ENCODE data around the gene LRIG1. TPM values are rescaled to one million over a fixed set of nuclear protein-coding genes. Genes with fewer than 3 reads are reported as not detected.

The LRIG1 gene
- total and polyA plus RNA-seq, 2 of the 8 experiments (the other 6 are each of a cell fraction or from before 2014, with no cell fraction given), result 78.1 to 88.7 TPM

DNA sequence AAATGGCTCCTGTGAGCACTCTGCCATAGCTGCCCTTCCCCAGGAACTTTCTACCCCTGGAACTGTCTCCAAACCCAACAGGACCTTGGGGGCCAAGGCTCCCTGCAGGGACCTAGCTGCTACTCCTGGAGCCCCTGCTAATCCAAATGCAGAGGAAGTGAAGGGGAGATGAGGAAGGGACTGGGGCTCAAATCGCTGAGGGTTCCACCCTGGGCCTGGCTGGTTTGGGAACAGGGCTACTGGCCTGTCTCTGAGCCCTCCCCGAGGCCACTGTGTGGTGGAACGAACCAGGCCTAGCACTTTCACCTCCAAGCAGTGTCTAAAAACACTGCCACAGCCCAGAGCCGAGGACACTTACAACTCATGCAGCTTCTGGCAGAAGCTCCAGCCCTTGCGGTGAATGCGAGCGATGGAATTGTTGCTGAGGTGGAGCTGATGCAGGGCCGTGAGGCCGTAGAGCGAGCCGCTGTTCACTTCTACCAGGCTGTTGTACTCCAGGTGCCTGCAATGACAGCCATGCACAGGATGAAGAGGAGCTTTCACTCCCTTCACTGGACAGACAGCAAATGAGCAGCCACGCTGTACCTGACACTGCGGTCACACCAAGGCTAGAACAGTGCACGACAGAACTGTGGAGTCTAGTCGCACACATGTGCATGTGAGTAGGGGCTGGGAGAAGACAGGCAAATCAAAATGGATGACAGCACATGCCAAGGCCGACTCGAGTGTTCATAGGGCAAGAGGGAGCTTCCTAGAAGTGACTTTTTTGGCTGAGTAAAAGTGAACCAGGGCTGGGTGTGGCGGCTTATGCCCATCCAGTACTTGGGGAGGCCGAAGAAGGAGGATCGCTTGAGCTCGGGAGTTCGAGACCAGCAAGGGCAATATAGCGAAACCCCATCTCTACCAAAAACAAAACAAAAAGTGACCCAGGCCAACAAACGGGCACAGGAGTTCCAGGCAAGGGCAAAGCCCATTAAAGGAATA lies 90.8 kb downstream of the LRIG1 start:
- H3K9ac ChIP-seq (replicated peaks in 1 of 4; ENCODE audit: extremely low read depth in 1 of 4, low read depth in 3 of 4, low read length in 3 of 4), result no peak overlapping the region; a peak in 2 of 7 replicates
- H3K23me2 ChIP-seq (ENCODE audit: low read depth, low read length), result no peaks in the 10 kb centered on the region
- no peak for TF ChIP-seq MAFK (IDR thresholded peaks at IDR 0.05; ENCODE audit: low read depth, low read length)
- TF ChIP-seq SP4 (IDR thresholded peaks at IDR 0.05; ENCODE audit: low read length), result no peak
- TF ChIP-seq TBP (IDR thresholded peaks at IDR 0.05; ENCODE audit: low read depth, low read length), result no peak
- TF ChIP-seq KDM1A (IDR thresholded peaks at IDR 0.05; ENCODE audit: borderline replicate concordance, low read length), result no peak
- TF ChIP-seq TCF12 (IDR thresholded peaks at IDR 0.05; ENCODE audit: low read depth, low read length), result no peak
- no peak for TF ChIP-seq RNF2 (IDR thresholded peaks at IDR 0.05; ENCODE audit: borderline replicate concordance, low read depth, low read length, missing control alignments, poor library complexity, severe bottlenecking)
- no peak for TF ChIP-seq ZNF274 (IDR thresholded peaks at IDR 0.05; ENCODE audit: borderline replicate concordance, extremely low read depth, low read length)
- no peak for TF ChIP-seq POU5F1 (IDR thresholded peaks at IDR 0.05; ENCODE audit: low read depth, low read length)
- no peak for TF ChIP-seq SRF (IDR thresholded peaks at IDR 0.05; ENCODE audit: low read depth, low read length)

More for the DNA sequence above, 90.8 kb downstream of the LRIG1 start:
- Histone ChIP-seq H2BK12ac (ENCODE audit: low read depth, low read length) (no peak overlapping the region), H3K4me3 (ENCODE audit: extremely low read depth in 1 of 4, insufficient read depth in 2 of 4, low read depth in 3 of 4, low read length in 4 of 4) (no peak overlapping the region), H4K91ac (replicated peaks; ENCODE audit: insufficient read length, low read length) (no peak overlapping the region), H3K9me3 (ENCODE audit: insufficient read depth in 2 of 2, low read depth in 1 of 2, low read length in 1 of 2) (no peaks in the 10 kb centered on the region), H3K14ac (ENCODE audit: insufficient read length) (no peak overlapping the region), H3K56ac (replicated peaks; ENCODE audit: insufficient read length, low read depth, low read length) (no peak overlapping the region), H3K36me3 (ENCODE audit: control insufficient read depth in 2 of 4, insufficient read depth in 4 of 4, low read length in 3 of 4) (peaks cover 52 to 90% (median 72%) of the 10 kb centered on the region in 4 experiments), H2BK20ac (ENCODE audit: low read length) (no peak overlapping the region), H4K20me1 (replicated peaks in 1 of 2; ENCODE audit: control insufficient read depth in 1 of 2, insufficient read depth in 2 of 2, low read length in 2 of 2) (peaks cover 4 to 14% of the 10 kb centered on the region in 2 experiments), H2AFZ (ENCODE audit: low read length) (no peak overlapping the region), H3K18ac (ENCODE audit: extremely low read depth, low read length) (no peak overlapping the region), H2BK5ac (ENCODE audit: low read depth, low read length) (no peak overlapping the region; the same call in 1 of the 2 replicates), H3K27me3 (replicated peaks in 1 of 4; ENCODE audit: control insufficient read depth in 3 of 4, extremely low read depth in 1 of 4, insufficient read depth in 3 of 4, low read length in 3 of 4) (no peaks in the 10 kb centered on the region), H4K5ac (ENCODE audit: insufficient read length, low read depth, low read length) (no peak overlapping the region), H3K4ac (replicated peaks; ENCODE audit: insufficient read length, low read depth, low read length) (no peak overlapping the region), H3K4me1 (replicated peaks in 1 of 4; ENCODE audit: control insufficient read depth in 3 of 4, insufficient read depth in 4 of 4, low read length in 3 of 4) (peaks cover 0 to 10% (median 5%) of the 10 kb centered on the region in 4 experiments; a peak in 4 of 7 replicates), H3K27ac (ENCODE audit: low read depth, low read length) (no peak overlapping the region), H3K23ac (ENCODE audit: insufficient read length) (no peak overlapping the region), H2BK120ac (replicated peaks; ENCODE audit: low read depth, low read length) (no peak overlapping the region), H2AK5ac (ENCODE audit: low read depth, low read length) (no peak overlapping the region), H3K79me1 (ENCODE audit: low read depth, low read length) (peaks cover 14% of the 10 kb centered on the region), H3K4me2 (ENCODE audit: insufficient read depth in 1 of 2, low read depth in 2 of 2, low read length in 2 of 2) (no peak overlapping the region), H3K79me2 (ENCODE audit: control insufficient read depth in 1 of 2, insufficient read depth in 2 of 2, low read length in 2 of 2) (peaks cover 0 to 61% of the 10 kb centered on the region in 2 experiments; a peak in 2 of 4 replicates), H2BK15ac (ENCODE audit: low read length) (no peak overlapping the region), H4K8ac (ENCODE audit: extremely low read depth, insufficient read depth, low read length) (no peak overlapping the region)
- DNase-seq (ENCODE audit: low read depth in 1 of 2, low spot score in 2 of 2) (no peak), FAIRE-seq (no peak)
- ChIA-PET POLR2A (ENCODE audit: partially characterized antibody) (interaction anchor here (1.2 to 1.6 kb wide), 3 partner anchors 9 to 84 kb away, joined by 4 to 5 read pairs (median 4); no protein-coding TSS in a partner anchor), CTCF (ENCODE audit: partially characterized antibody) (interaction anchor here (1.1 to 7.1 kb wide), 17 partner anchors 10 to 581 kb away, joined by 3 to 42 read pairs (median 7); no protein-coding TSS in a partner anchor)
- WGBS, 2 experiments (ENCODE audit: extremely low coverage in 1 of 2, insufficient coverage in 1 of 2, insufficient read length in 1 of 2, insufficient replicate concordance in 2 of 2, low coverage in 1 of 2, low lambda C conversion rate in 2 of 2, missing lambda C conversion rate in 1 of 2), result 92% methylated on average over 24 of the region's 24 CpGs; no CpG with 5 or more reads in 1 of the 2 experiments
